Measurements from ENCODE around the gene HDDC3.

DNA sequence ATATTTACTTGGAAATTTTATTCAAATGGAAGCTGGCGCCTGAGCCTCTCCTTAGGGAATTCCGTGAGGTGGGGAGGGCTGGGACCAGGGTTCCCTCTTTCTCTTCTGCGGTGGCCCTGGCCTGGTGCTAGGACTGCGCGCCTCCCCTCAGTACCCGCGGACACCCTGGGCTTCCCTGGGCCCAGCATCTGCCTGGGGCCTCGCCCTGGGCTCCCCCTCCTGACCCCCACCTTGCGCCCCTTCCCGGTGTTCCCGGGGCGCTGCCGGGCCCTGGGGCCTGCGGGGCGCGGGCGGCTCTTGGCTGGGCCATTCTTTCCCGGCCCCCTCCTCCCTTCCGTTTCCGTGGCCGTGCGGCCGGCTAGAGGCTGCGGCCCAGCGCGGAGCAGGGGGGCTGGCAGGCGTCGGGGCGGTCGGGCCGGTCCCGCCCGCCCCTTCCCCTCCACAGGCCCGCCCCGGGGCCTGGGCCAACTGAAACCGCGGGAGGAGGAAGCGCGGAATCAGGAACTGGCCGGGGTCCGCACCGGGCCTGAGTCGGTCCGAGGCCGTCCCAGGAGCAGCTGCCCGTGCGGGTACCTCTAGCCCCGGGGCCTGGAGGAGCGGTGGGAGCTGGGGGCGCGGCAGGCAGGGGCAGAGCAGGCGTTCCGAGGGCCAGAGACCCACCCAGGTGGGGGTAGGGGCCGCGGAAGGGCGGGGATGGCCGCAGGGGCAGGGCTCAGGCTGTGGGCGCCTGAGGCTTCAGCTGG lies 48.2 kb downstream of the HDDC3 start, which contains the start of gene FES:
- TF ChIP-seq, protein P1, sequence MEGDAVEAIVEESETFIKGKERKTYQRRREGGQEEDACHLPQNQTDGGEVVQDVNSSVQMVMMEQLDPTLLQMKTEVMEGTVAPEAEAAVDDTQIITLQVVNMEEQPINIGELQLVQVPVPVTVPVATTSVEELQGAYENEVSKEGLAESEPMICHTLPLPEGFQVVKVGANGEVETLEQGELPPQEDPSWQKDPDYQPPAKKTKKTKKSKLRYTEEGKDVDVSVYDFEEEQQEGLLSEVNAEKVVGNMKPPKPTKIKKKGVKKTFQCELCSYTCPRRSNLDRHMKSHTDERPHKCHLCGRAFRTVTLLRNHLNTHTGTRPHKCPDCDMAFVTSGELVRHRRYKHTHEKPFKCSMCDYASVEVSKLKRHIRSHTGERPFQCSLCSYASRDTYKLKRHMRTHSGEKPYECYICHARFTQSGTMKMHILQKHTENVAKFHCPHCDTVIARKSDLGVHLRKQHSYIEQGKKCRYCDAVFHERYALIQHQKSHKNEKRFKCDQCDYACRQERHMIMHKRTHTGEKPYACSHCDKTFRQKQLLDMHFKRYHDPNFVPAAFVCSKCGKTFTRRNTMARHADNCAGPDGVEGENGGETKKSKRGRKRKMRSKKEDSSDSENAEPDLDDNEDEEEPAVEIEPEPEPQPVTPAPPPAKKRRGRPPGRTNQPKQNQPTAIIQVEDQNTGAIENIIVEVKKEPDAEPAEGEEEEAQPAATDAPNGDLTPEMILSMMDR (IDR thresholded peaks at IDR 0.05): no peak
- TF ChIP-seq TEAD4 (IDR thresholded peaks at IDR 0.05; ENCODE audit: borderline replicate concordance, insufficient read depth) (no peak), EZH2phosphoT487 (IDR thresholded peaks at IDR 0.05; ENCODE audit: borderline replicate concordance, low read depth) (no peak), POLR2AphosphoS5 (IDR thresholded peaks at IDR 0.05; ENCODE audit: low read depth, low read length) (no peak), SIN3A (IDR thresholded peaks at IDR 0.05; ENCODE audit: borderline replicate concordance, low read depth, low read length) (no peak), EP300 (IDR thresholded peaks at IDR 0.05; ENCODE audit: borderline replicate concordance in 1 of 2, low read depth in 1 of 2, low read length in 1 of 2) (no peak), YY1 (IDR thresholded peaks at IDR 0.05; ENCODE audit: low read depth) (no peak), FOXJ3 (CRISPR knock-in tag; IDR thresholded peaks at IDR 0.05) (no peak), SMC3 (IDR thresholded peaks at IDR 0.05; ENCODE audit: low read depth, low read length) (no peak), TAF1 (IDR thresholded peaks at IDR 0.05; ENCODE audit: borderline replicate concordance, low read depth, low read length) (no peak)
- TF ChIP-seq, protein P2, sequence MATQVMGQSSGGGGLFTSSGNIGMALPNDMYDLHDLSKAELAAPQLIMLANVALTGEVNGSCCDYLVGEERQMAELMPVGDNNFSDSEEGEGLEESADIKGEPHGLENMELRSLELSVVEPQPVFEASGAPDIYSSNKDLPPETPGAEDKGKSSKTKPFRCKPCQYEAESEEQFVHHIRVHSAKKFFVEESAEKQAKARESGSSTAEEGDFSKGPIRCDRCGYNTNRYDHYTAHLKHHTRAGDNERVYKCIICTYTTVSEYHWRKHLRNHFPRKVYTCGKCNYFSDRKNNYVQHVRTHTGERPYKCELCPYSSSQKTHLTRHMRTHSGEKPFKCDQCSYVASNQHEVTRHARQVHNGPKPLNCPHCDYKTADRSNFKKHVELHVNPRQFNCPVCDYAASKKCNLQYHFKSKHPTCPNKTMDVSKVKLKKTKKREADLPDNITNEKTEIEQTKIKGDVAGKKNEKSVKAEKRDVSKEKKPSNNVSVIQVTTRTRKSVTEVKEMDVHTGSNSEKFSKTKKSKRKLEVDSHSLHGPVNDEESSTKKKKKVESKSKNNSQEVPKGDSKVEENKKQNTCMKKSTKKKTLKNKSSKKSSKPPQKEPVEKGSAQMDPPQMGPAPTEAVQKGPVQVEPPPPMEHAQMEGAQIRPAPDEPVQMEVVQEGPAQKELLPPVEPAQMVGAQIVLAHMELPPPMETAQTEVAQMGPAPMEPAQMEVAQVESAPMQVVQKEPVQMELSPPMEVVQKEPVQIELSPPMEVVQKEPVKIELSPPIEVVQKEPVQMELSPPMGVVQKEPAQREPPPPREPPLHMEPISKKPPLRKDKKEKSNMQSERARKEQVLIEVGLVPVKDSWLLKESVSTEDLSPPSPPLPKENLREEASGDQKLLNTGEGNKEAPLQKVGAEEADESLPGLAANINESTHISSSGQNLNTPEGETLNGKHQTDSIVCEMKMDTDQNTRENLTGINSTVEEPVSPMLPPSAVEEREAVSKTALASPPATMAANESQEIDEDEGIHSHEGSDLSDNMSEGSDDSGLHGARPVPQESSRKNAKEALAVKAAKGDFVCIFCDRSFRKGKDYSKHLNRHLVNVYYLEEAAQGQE (IDR thresholded peaks at IDR 0.05; ENCODE audit: low read depth, low read length): no peak
- TF ChIP-seq, protein P3, sequence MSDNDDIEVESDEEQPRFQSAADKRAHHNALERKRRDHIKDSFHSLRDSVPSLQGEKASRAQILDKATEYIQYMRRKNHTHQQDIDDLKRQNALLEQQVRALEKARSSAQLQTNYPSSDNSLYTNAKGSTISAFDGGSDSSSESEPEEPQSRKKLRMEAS (IDR thresholded peaks at IDR 0.05; ENCODE audit: low read depth): no peak
- TF ChIP-seq, protein P4, sequence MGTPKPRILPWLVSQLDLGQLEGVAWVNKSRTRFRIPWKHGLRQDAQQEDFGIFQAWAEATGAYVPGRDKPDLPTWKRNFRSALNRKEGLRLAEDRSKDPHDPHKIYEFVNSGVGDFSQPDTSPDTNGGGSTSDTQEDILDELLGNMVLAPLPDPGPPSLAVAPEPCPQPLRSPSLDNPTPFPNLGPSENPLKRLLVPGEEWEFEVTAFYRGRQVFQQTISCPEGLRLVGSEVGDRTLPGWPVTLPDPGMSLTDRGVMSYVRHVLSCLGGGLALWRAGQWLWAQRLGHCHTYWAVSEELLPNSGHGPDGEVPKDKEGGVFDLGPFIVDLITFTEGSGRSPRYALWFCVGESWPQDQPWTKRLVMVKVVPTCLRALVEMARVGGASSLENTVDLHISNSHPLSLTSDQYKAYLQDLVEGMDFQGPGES (IDR thresholded peaks at IDR 0.05; ENCODE audit: low read depth, low read length): no peak

All from SK-N-SH (cell line).